ENCODE data around the gene DDX5. TPM values are rescaled to one million over a fixed set of nuclear protein-coding genes. Genes with fewer than 3 reads are reported as not detected.

DDX5 gene
- total RNA-seq, 1 experiment from 2014 or later, result 402 TPM

DNA sequence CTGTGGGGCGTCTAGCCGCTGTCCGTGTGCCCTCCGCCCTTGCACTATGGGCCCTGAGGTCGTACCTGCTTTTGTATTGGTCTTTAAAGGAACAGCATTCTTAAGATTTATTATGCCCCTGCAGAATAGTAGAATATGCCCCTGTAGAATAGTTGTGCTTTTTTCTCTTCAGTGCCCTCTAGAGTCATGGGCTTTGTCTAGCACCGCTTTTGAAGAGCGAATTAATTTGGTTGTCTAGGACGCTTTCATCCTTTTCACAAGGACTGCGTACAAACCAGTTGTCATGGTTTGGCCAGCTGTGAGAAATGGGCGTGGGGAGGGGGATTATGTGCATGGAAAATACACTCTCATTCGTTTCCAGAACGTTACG, 1.3 kb upstream of the DDX5 start:
- Histone ChIP-seq H3K36me3 (ENCODE audit: low read depth) (peaks cover 66% of the 10 kb centered on the region), H3K27me3 (ENCODE audit: insufficient read depth, low read depth) (no peaks in the 10 kb centered on the region)

DNA sequence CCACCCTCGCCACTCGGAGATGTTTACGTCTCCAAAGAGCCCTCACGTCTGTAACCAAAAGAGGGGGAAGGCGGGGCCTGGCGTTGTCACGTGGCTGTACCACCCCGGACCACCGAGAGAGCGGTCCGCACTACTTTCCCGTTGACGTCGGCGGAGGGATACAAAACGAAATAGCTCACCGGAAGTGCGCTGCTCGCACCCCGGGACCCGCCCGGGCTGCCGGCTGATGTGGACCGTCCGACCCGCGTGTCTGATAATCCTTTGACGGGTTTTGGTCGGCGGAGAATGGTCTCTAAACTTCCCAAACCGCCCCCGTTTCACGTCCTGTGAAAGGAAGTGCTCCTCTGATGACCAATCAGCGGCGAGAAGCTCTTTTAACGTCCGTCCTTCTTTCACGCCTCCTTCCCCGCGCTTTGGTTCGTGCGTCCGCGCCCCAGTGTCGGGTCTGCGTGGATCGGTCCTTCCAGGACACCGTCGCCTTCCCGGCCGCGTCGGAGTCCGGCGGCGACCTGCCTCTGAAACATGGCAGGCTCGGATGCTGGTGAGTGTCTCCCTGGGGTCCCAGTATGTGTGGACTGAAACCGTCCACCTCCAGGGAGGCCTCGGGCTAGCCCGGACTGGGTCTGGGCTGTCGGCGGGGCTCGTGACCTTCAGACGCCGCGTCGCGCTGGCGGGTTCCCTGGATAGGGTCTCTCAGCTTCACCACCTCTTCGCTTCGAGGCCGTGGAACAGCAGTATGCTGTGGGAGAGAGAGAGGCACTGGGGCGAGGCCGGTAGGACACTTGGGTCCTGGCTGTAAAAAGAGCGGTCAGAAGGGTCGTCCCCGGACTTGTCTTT, 705 bp upstream of the DDX5 start, which contains the start of gene CEP95:
TSS of gene CEP95 (plus strand) at position 402 of the 837 bp plus-strand sequence. CDS start at position 523, 121 bp downstream.
- peak within 1 kb of the TSS; percentile 100 for H3K4me3 ChIP-seq
- no peaks in the 10 kb centered on the region for H3K27me3 ChIP-seq (ENCODE audit: insufficient read depth, low read depth)
- peak within 1 kb of the TSS; percentile 98 for H3K27ac ChIP-seq
- H3K79me2 ChIP-seq (ENCODE audit: low read depth), result peaks cover 85% of the 10 kb centered on the region
- H2AFZ ChIP-seq, result peak within 1 kb of the TSS; percentile 89
- DNase-seq, result peak in 1 of 2 experiments; percentile 80
- H3K36me3 ChIP-seq (ENCODE audit: low read depth), result peaks cover 66% of the 10 kb centered on the region
- no peaks in the 10 kb centered on the region for H3K9me2 ChIP-seq (ENCODE audit: insufficient read depth)
- TSS peak; percentile 41 for BruUV-seq (replicated peaks)
- intact Hi-C loops (cut with micrococcal nuclease; ENCODE audit: unreplicated experiment), result loop anchor here (2.0 kb wide), 1 partner anchor 64 kb away; no protein-coding TSS in a partner anchor
- peaks cover 30% of the 10 kb centered on the region for H3K4me1 ChIP-seq (replicated peaks; ENCODE audit: insufficient read depth)
- no peaks in the 10 kb centered on the region for H3K9me3 ChIP-seq (ENCODE audit: insufficient read depth, low read depth)
- H3K4me2 ChIP-seq, result peak within 1 kb of the TSS; percentile 95
- peaks cover 58% of the 10 kb centered on the region for H4K20me1 ChIP-seq (ENCODE audit: insufficient read depth)
- ChIA-PET CTCF (interaction anchor here (0.7 to 0.9 kb wide), 3 partner anchors 57 to 86 kb away, joined by 3 to 4 read pairs (median 3); no protein-coding TSS in a partner anchor), POLR2A (ENCODE audit: unreplicated experiment) (interaction anchor here (0.5 to 1.9 kb wide), 13 partner anchors 9 to 624 kb away, joined by 3 to 17 read pairs (median 5); partner anchors contain the start of genes POLG2 and SMURF2)
- H3F3A ChIP-seq (ENCODE audit: insufficient read depth, low read depth), result peaks cover 50% of the 10 kb centered on the region
- TF ChIP-seq, protein P1, sequence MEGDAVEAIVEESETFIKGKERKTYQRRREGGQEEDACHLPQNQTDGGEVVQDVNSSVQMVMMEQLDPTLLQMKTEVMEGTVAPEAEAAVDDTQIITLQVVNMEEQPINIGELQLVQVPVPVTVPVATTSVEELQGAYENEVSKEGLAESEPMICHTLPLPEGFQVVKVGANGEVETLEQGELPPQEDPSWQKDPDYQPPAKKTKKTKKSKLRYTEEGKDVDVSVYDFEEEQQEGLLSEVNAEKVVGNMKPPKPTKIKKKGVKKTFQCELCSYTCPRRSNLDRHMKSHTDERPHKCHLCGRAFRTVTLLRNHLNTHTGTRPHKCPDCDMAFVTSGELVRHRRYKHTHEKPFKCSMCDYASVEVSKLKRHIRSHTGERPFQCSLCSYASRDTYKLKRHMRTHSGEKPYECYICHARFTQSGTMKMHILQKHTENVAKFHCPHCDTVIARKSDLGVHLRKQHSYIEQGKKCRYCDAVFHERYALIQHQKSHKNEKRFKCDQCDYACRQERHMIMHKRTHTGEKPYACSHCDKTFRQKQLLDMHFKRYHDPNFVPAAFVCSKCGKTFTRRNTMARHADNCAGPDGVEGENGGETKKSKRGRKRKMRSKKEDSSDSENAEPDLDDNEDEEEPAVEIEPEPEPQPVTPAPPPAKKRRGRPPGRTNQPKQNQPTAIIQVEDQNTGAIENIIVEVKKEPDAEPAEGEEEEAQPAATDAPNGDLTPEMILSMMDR (conservative IDR thresholded peaks at IDR 0.05), result no peak
- no peak for TF ChIP-seq EZH2 (IDR thresholded peaks at IDR 0.05; ENCODE audit: low read depth)

More for the DNA sequence above, 1.3 kb upstream of the DDX5 start:
- peak; percentile 25 to 61 for DNase-seq
- Histone ChIP-seq H3K9me2 (ENCODE audit: insufficient read depth) (no peaks in the 10 kb centered on the region), H3F3A (ENCODE audit: insufficient read depth, low read depth) (peaks cover 44% of the 10 kb centered on the region), H2AFZ (peak overlapping the region; percentile 89), H3K4me2 (peak overlapping the region; percentile 89), H3K4me1 (replicated peaks; ENCODE audit: insufficient read depth) (peaks cover 30% of the 10 kb centered on the region), H3K79me2 (ENCODE audit: low read depth) (peaks cover 79% of the 10 kb centered on the region), H4K20me1 (ENCODE audit: insufficient read depth) (peaks cover 52% of the 10 kb centered on the region), H3K4me3 (peak overlapping the region; percentile 100), H3K27ac (peak overlapping the region; percentile 98), H3K9me3 (ENCODE audit: insufficient read depth, low read depth) (no peaks in the 10 kb centered on the region)
- TF ChIP-seq, protein P1 (conservative IDR thresholded peaks at IDR 0.05), result no peak; the same call in 1 of the 2 replicates
- no peak for TF ChIP-seq EZH2 (IDR thresholded peaks at IDR 0.05; ENCODE audit: low read depth)
- POLR2A ChIA-PET (ENCODE audit: unreplicated experiment), result interaction anchor here (0.6 to 1.1 kb wide), 4 partner anchors 11 to 619 kb away, joined by 4 to 8 read pairs (median 4); partner anchors contain the start of gene SMURF2
- BruUV-seq (replicated peaks), result no TSS peak
- intact Hi-C loops (cut with micrococcal nuclease; ENCODE audit: unreplicated experiment), result loop anchor here (2.0 kb wide), 1 partner anchor 65 kb away; no protein-coding TSS in a partner anchor
- CTCF ChIA-PET, result interaction anchor here (0.9 kb wide), 1 partner anchor 86 kb away, joined by 4 read pairs; no protein-coding TSS in a partner anchor

Measured in PC-9 (cell line).